Adrenal gland (tissue), 12 donors: ENCODE data around the gene KIF5C. TPM values are rescaled to one million over a fixed set of nuclear protein-coding genes. Genes with fewer than 3 reads are reported as not detected.

Experiments
- DNase-seq, 7 donors: peaks; one replicate each; pipeline ENCODE4 v3.0.0-alpha.2; 2019 to 2020
- H3K27ac ChIP-seq, 5 donors: fragments of 200-600 bp; sonication (generic) in 4 of 5; 1 replicate in 3 of 5; 2 replicates in 2 of 5; pipeline versions ENCODE4 v1.5.1 to v1.8.0; 2016 to 2020; ENCODE audit warnings: mild to moderate bottlenecking in 1 of 5
- H3K27me3 ChIP-seq: fragments of 200-600 bp; 2 replicates; pipeline ENCODE4 v1.8.0; 2021
- H3K36me3 ChIP-seq, 2 donors: fragments of 200-600 bp; replicated peaks in 1 of 2; 1 replicate in 1 of 2; 2 replicates in 1 of 2; pipeline versions ENCODE4 v1.5.1 to v1.8.0; 2018 to 2022
- H3K4me1 ChIP-seq, 2 donors: fragments of 200-600 bp; replicated peaks in 1 of 2; 1 replicate in 1 of 2; 2 replicates in 1 of 2; pipeline versions ENCODE4 v1.5.1 to v1.8.0; 2018 to 2021
- H3K4me3 ChIP-seq, 4 donors: fragments of 200-600 bp; sonication (generic) in 3 of 4; one replicate each; pipeline ENCODE4 v1.5.1; 2016 to 2018
- H3K9me3 ChIP-seq, 3 donors: fragments of 200-600 bp; sonication (generic) in 1 of 3; replicated peaks in 1 of 3; 1 replicate in 2 of 3; 2 replicates in 1 of 3; pipeline versions ENCODE4 v1.5.1 to v1.8.0; 2016 to 2021
- CTCF ChIP-seq, 6 experiments: fragments of 450-650 bp in 4 of 6; fragments of 200-600 bp in 2 of 6; sonication (generic) in 1 of 6; IDR thresholded peaks; 1 replicate in 5 of 6; 2 replicates in 1 of 6; pipeline versions ENCODE4 v1.5.1 to v1.8.0; 2016 to 2021; ENCODE audit warnings: antibody characterized with exemption in 6 of 6, mild to moderate bottlenecking in 2 of 6, moderate library complexity in 1 of 6
- POLR2A ChIP-seq, 2 donors: fragments of 450-650 bp; IDR thresholded peaks; one replicate each; pipeline ENCODE4 v1.6.1; 2017; ENCODE audit warnings: antibody characterized with exemption in 2 of 2, mild to moderate bottlenecking in 2 of 2, moderate library complexity in 1 of 2
- WGBS, 4 donors: extraction: QIAGEN DNeasy Blood & Tissue Kit in 2 of 4; methylation state at CpG; one replicate each; pipeline versions ENCODE4 v1.1.5 to v1.1.7; 2013 to 2017; 5-methylcytosine and 5-hydroxymethylcytosine counted together
- intact Hi-C, 2 donors: fragments of 100-400 bp; cut with DNase I; formaldehyde crosslinking; loops; one replicate each; pipeline versions ENCODE4 v1.14.1 to v1.15.0; 2022 to 2023
- polyA plus RNA-seq, 3 donors: library from polyadenylated mRNA; stranded (reverse); fragments of 200-250 nt in 2 of 3; fragments of 350-450 nt in 1 of 3; fragmentation: Illumina TruSeq in 1 of 3; extraction: RNeasy Lipid Tissue Mini Kit (QIAGEN cat#74804) in 1 of 3; gene quantifications; one replicate each; pipeline ENCODE4 v1.2.3, GENCODE V29; 2013 to 2014
- total RNA-seq, 9 donors: library from RNA; depleted of rRNA in 4 of 9; stranded (reverse); fragments of >200 nt in 4 of 9; fragments of 120-200 nt in 1 of 9; fragmentation: NEBNext Ultra II Directional in 1 of 9; extraction: Animal tissue kit (Norgen Biotek cat#: 25700) in 1 of 9; gene quantifications; one replicate each; pipeline versions ENCODE4 v1.1.0 to v1.2.4, GENCODE V29; 2013 to 2023
- donor health status: healthy with polysubstance abuse.
- donor health status: Bipolar disorder and iron deficiency.
- donor health status: DM: yes; HTN: yes; CAD: no.
- donor health status: DM: no; HTN: no; CAD: no.
- donor health status: DM: no; HTN: no; CAD: no.
- donor health status: DM: yes; HTN: yes; CAD: no.

Gene KIF5C
- total and polyA plus RNA-seq, 12 donors = 9.1 to 62.1 (median 19.3) TPM

GRCh38 chr2:148990968-148991367, 115.9 kb downstream of the KIF5C start:
- TF ChIP-seq CTCF (IDR thresholded peaks at IDR 0.05) (no peak), POLR2A (IDR thresholded peaks at IDR 0.05) (no peak)
- Histone ChIP-seq H3K36me3 (peaks cover 0 to 8% of the 10 kb centered on the region in 2 donors), H3K4me3 (no peak overlapping the region), H3K27ac (no peak overlapping the region), H3K9me3 (no peaks in the 10 kb centered on the region), H3K4me1 (no peaks in the 10 kb centered on the region), H3K27me3 (no peaks in the 10 kb centered on the region)
- no peak for DNase-seq
- WGBS, 4 donors = 74 to 83% (median 80%) methylated on average over 4 to 6 of the region's 6 CpGs
- intact Hi-C loops = loop anchor here (10.0 kb wide), 3 partner anchors 346 to 456 kb away; partner anchors contain the start of gene EPC2 (in 1 of the 2)

- intact Hi-C loops = loop anchor here (10.0 kb wide), 3 partner anchors 348 to 458 kb away; partner anchors contain the start of gene EPC2 (in 1 of the 2)
- no peak for DNase-seq
- Histone ChIP-seq H3K36me3 (peaks cover 0 to 8% of the 10 kb centered on the region in 2 donors), H3K4me3 (no peak overlapping the region), H3K27me3 (no peaks in the 10 kb centered on the region), H3K27ac (no peak overlapping the region), H3K9me3 (no peaks in the 10 kb centered on the region), H3K4me1 (no peaks in the 10 kb centered on the region)
- TF ChIP-seq POLR2A (IDR thresholded peaks at IDR 0.05) (no peak), CTCF (IDR thresholded peaks at IDR 0.05) (no peak)
These were observed 117.4 kb downstream of the KIF5C start for GRCh38 chr2:148992448-148992847.

GRCh38 chr2:148993351-148993750, 118.3 kb downstream of the KIF5C start:
- TF ChIP-seq POLR2A (IDR thresholded peaks at IDR 0.05) = no peak
- no peak for TF ChIP-seq CTCF (IDR thresholded peaks at IDR 0.05)
- Histone ChIP-seq H3K4me1 (no peaks in the 10 kb centered on the region), H3K27me3 (no peaks in the 10 kb centered on the region), H3K9me3 (no peaks in the 10 kb centered on the region), H3K27ac (no peak overlapping the region), H3K36me3 (peaks cover 0 to 8% of the 10 kb centered on the region in 2 donors), H3K4me3 (no peak overlapping the region)
- 86 to 95% (median 92%) methylated on average over 3 of the region's 3 CpGs for WGBS, 4 donors
- DNase-seq = no peak
- intact Hi-C loops = loop anchor here (10.0 kb wide), 3 partner anchors 349 to 459 kb away; partner anchors contain the start of gene EPC2 (in 1 of the 2)

- DNase-seq = no peak
- TF ChIP-seq POLR2A (IDR thresholded peaks at IDR 0.05) (no peak), CTCF (IDR thresholded peaks at IDR 0.05) (no peak)
- no peaks in the 10 kb centered on the region for H3K27me3 ChIP-seq
- H3K4me1 ChIP-seq = no peaks in the 10 kb centered on the region
- WGBS, 4 donors = 88 to 95% (median 94%) methylated on average over 8 of the region's 8 CpGs
- no peak overlapping the region for H3K27ac ChIP-seq
- no peak overlapping the region for H3K4me3 ChIP-seq
- peaks cover 0 to 8% of the 10 kb centered on the region in 2 donors for H3K36me3 ChIP-seq
- no peaks in the 10 kb centered on the region for H3K9me3 ChIP-seq
- intact Hi-C loops = loop anchor here (10.0 kb wide), 3 partner anchors 350 to 460 kb away; partner anchors contain the start of gene EPC2 (in 1 of the 2)
These were observed 119.3 kb downstream of the KIF5C start for GRCh38 chr2:148994341-148994740.
